Smooth muscle cell of trachea (primary cell): ENCODE measurements around the gene IFT88. TPM values are rescaled to one million over a fixed set of nuclear protein-coding genes. Genes with fewer than 3 reads are reported as not detected.

Experiments
- total RNA-seq: library from RNA; depleted of rRNA; stranded (reverse); fragments of >200 nt; gene quantifications from 2 replicates; pipeline ENCODE4 v1.2.1, GENCODE V29; 2014

Gene IFT88
- 12.1 and 18.8 TPM in 2 replicates for total RNA-seq

GRCh38 chr13:20566898-20567874, at the start of gene IFT88:
TSS of gene IFT88 (plus strand) at chr13:20567157. CDS start at chr13:20574386, 7,229 bp downstream.

GRCh38 chr13:20525601-20526544, 41.1 kb upstream of the IFT88 start, which contains the start of gene CRYL1:
TSS of gene CRYL1 (minus strand) at chr13:20525857. CDS start at chr13:20525794, 63 bp downstream.

GRCh38 chr13:20702915-20703779, 136.2 kb downstream of the IFT88 start, which contains the start of gene IL17D:
TSS of gene IL17D (plus strand) at chr13:20703699. CDS start at chr13:20704002, 303 bp downstream.

Other genes starting within 250 kb of the IFT88 start
- 23.1 and 27.6 TPM in 2 replicates for gene CRYL1, start 41.3 kb upstream of the IFT88 start, total RNA-seq
- gene IL17D, start 136.5 kb downstream of the IFT88 start, total RNA-seq: 0.87 and 3.6 TPM in 2 replicates
- gene EEF1AKMT1, start 206.8 kb downstream of the IFT88 start, total RNA-seq: 12.4 and 13.4 TPM in 2 replicates